Endothelial cell of umbilical vein (primary cell): ENCODE data around the gene NAP1L4. TPM values are rescaled to one million over a fixed set of nuclear protein-coding genes. Genes with fewer than 3 reads are reported as not detected.

ENCODE experiments used
- BruUV-seq: library from RNA; stranded (reverse); fragments of 400-500 nt; replicated peaks from 2 replicates; lab custom pipeline; 2021; lab: Mats Ljungman, UMichigan
- CTCF ChIA-PET: fragments of 300-600, 350-600 bp; sonication (Branson Sonifier 250); formaldehyde crosslinking; loops from one replicate; lab custom pipeline; 2021; ENCODE audit warnings: antibody characterized with exemption, inconsistent platforms; lab: Charles Lee
- POLR2A ChIA-PET: fragments of 300-600, 350-600 bp; sonication (Branson Sonifier 250); formaldehyde crosslinking; loops from one replicate; lab custom pipeline; 2021; ENCODE audit warnings: antibody characterized with exemption, inconsistent platforms; lab: Charles Lee
- DNase-seq: peaks from one replicate; pipeline ENCODE4 v3.0.0-alpha.2; 2011; ENCODE audit warnings: low read depth, low spot score
- FAIRE-seq: peaks from 2 replicates; lab custom pipeline; 2011; peaks lifted over from hg19 to GRCh38; lab: Jason Lieb, UNC
- H2AFZ ChIP-seq: 2 replicates; pipeline ENCODE4 v1.6.0; 2012; ENCODE audit warnings: low read depth, low read length, control low read depth, inconsistent platforms
- H3K27ac ChIP-seq: 2 replicates; pipeline ENCODE4 v1.5.1; 2011; ENCODE audit warnings: low read depth, mild to moderate bottlenecking, control low read depth, low read length, moderate library complexity; ENCODE audit not compliant: insufficient read depth
- H3K27me3 ChIP-seq, 2 experiments: 2 replicates each; pipeline versions ENCODE4 v1.6.0 to v1.6.1; 2011; ENCODE audit warnings: low read length in 2 of 2, mixed read lengths in 1 of 2; ENCODE audit not compliant: control insufficient read depth in 2 of 2, insufficient read depth in 2 of 2
- H3K36me3 ChIP-seq, 2 experiments: 2 replicates in 1 of 2; 3 replicates in 1 of 2; pipeline ENCODE4 v1.5.1; 2011; ENCODE audit warnings: low read length in 2 of 2, mild to moderate bottlenecking in 1 of 2, moderate library complexity in 1 of 2; ENCODE audit not compliant: control insufficient read depth in 2 of 2, insufficient read depth in 2 of 2; ENCODE audit errors: extremely low read depth in 1 of 2
- H3K4me1 ChIP-seq: 3 replicates; pipeline ENCODE4 v1.5.1; 2011; ENCODE audit warnings: mild to moderate bottlenecking, low read length; ENCODE audit not compliant: control insufficient read depth, insufficient read depth; ENCODE audit errors: extremely low read depth
- H3K4me2 ChIP-seq: 2 replicates; pipeline ENCODE4 v1.6.1; 2011; ENCODE audit warnings: low read length, control low read depth, mixed read lengths; ENCODE audit not compliant: insufficient read depth
- H3K4me3 ChIP-seq, 3 experiments: fragments of 200-600 bp in 1 of 3; sonication (generic), shearing (Covaris generic) in 1 of 3; replicated peaks in 1 of 3; 2 replicates each; pipeline ENCODE4 v1.5.1; 2011 to 2016; ENCODE audit warnings: control low read depth in 3 of 3, low read length in 3 of 3, mild to moderate bottlenecking in 2 of 3, inconsistent platforms in 1 of 3, low read depth in 1 of 3, moderate library complexity in 1 of 3; ENCODE audit not compliant: insufficient read depth in 1 of 3
- H3K79me2 ChIP-seq: 2 replicates; pipeline ENCODE4 v1.6.0; 2012; ENCODE audit warnings: low read length, inconsistent platforms; ENCODE audit not compliant: control insufficient read depth, insufficient read depth
- H3K9ac ChIP-seq: replicated peaks from 2 replicates; pipeline ENCODE3; 2011; ENCODE audit warnings: low read length, control low read depth; ENCODE audit not compliant: insufficient read depth; ENCODE audit errors: extremely low read depth
- H3K9me1 ChIP-seq: replicated peaks from 3 replicates; pipeline ENCODE4 v1.6.0; 2011; ENCODE audit warnings: mild to moderate bottlenecking, low read length; ENCODE audit not compliant: control insufficient read depth, insufficient read depth; ENCODE audit errors: extremely low read depth
- H3K9me3 ChIP-seq: replicated peaks from 2 replicates; pipeline ENCODE4 v1.5.1; 2012; ENCODE audit warnings: low read length, inconsistent platforms; ENCODE audit not compliant: control insufficient read depth, insufficient read depth
- H4K20me1 ChIP-seq: replicated peaks from 2 replicates; pipeline ENCODE3; 2011; ENCODE audit warnings: mild to moderate bottlenecking, low read length; ENCODE audit not compliant: control insufficient read depth, insufficient read depth; ENCODE audit errors: extremely low read depth
- EZH2 ChIP-seq: IDR thresholded peaks from 2 replicates; pipeline ENCODE4 v1.6.1; 2012; ENCODE audit warnings: borderline replicate concordance, low read depth, mild to moderate bottlenecking, moderate library complexity, low read length, inconsistent platforms; ENCODE audit not compliant: severe bottlenecking
- FOS ChIP-seq: IDR thresholded peaks from 2 replicates; pipeline ENCODE4 v1.6.1; 2011; ENCODE audit warnings: mild to moderate bottlenecking, low read length, moderate library complexity, borderline replicate concordance; ENCODE audit not compliant: insufficient read depth
- GATA2 ChIP-seq: IDR thresholded peaks from 2 replicates; pipeline ENCODE4 v1.7.0; 2011; ENCODE audit warnings: low read depth, mild to moderate bottlenecking, moderate library complexity, mixed read lengths, low read length; ENCODE audit not compliant: insufficient read length, insufficient read depth
- JUN ChIP-seq: IDR thresholded peaks from 2 replicates; pipeline ENCODE4 v1.6.1; 2011; ENCODE audit warnings: borderline replicate concordance, low read depth; ENCODE audit not compliant: insufficient read length, insufficient read depth
- MAX ChIP-seq: IDR thresholded peaks from 2 replicates; pipeline ENCODE4 v1.6.1; 2011; ENCODE audit not compliant: insufficient read depth, insufficient read length
- MYC ChIP-seq: IDR thresholded peaks from one replicate; pipeline ENCODE4 v1.6.1; 2011; ENCODE audit warnings: mild to moderate bottlenecking, low read depth, low read length
- POLR2A ChIP-seq: IDR thresholded peaks from 2 replicates; pipeline ENCODE4 v1.6.1; 2012; ENCODE audit warnings: low read depth, mild to moderate bottlenecking, control low read depth, low read length
- POLR2AphosphoS5 ChIP-seq: IDR thresholded peaks from 2 replicates; pipeline ENCODE4 v1.6.1; 2012; ENCODE audit warnings: low read depth, mild to moderate bottlenecking, control low read depth, low read length, moderate library complexity; ENCODE audit not compliant: insufficient read depth
- dilution Hi-C: fragments of 300-500 bp; cut with MboI; formaldehyde crosslinking; loops from one replicate; pipeline ENCODE4 v1.15.0; 2019; ENCODE audit warnings: low sequenced_read_pairs; ENCODE audit not compliant: extremely low pct_ligation_motif_present
- intact Hi-C: fragments of 100-400 bp; cut with micrococcal nuclease; formaldehyde crosslinking; loops from one replicate; pipeline ENCODE4 v1.10.0; 2022
- polyA plus RNA-seq, 4 experiments: library from polyadenylated mRNA; depleted of rRNA in 3 of 4; stranded (reverse) in 3 of 4; unstranded in 1 of 4; fragments of >200 nt; gene quantifications; 2 replicates each; pipeline versions ENCODE4 v1.2.1 to v1.2.3, GENCODE V29; 2011 to 2012; ENCODE audit warnings: missing spikeins in 1 of 4
- total RNA-seq: library from RNA; stranded (reverse); gene quantifications from 2 replicates; pipeline ENCODE4 v1.2.3, GENCODE V29; 2021
- TF ChIP-seq, protein P1 (sequence below), 2 donors: IDR thresholded peaks; 1 replicate in 1 of 2; 2 replicates in 1 of 2; pipeline ENCODE4 v1.5.1; 2011; ENCODE audit warnings: low read length in 2 of 2, mild to moderate bottlenecking in 2 of 2, moderate library complexity in 2 of 2, control low read depth in 1 of 2, inconsistent platforms in 1 of 2, low read depth in 1 of 2; ENCODE audit not compliant: insufficient read depth in 1 of 2; ENCODE audit errors: extremely low read depth in 1 of 2

Gene NAP1L4
- total and polyA plus RNA-seq, 2 donors (not counting 3 experiments of a cell fraction or from before 2014, with no cell fraction given): 100.0 to 177 TPM

- Histone ChIP-seq H3K4me3 (peak overlapping the region; percentile 50 to 54 (median 53)), H3K9me3 (no peaks in the 10 kb centered on the region), H3K9me1 (no peaks in the 10 kb centered on the region), H3K79me2 (peaks cover 28% of the 10 kb centered on the region), H4K20me1 (no peaks in the 10 kb centered on the region), H3K27ac (no peak overlapping the region), H3K9ac (peak overlapping the region; percentile 32), H3K4me1 (peaks cover 20% of the 10 kb centered on the region), H2AFZ (no peak overlapping the region), H3K27me3 (no peaks in the 10 kb centered on the region), H3K4me2 (peak overlapping the region; percentile 78), H3K36me3 (no peaks in the 10 kb centered on the region)
- dilution Hi-C loops (no loop called here), intact Hi-C loops (no loop called here)
- POLR2A ChIA-PET: interaction anchor here (1.4 to 2.1 kb wide), 4 partner anchors 30 to 395 kb away, joined by 5 to 13 read pairs (median 10); partner anchors contain the start of gene CDKN1C
- CTCF ChIA-PET: interaction anchor here (1.4 to 3.1 kb wide), 6 partner anchors 12 to 507 kb away, joined by 3 to 46 read pairs (median 14); no protein-coding TSS in a partner anchor
- TF ChIP-seq POLR2AphosphoS5: no peak
- no peak for TF ChIP-seq GATA2
- no peak for TF ChIP-seq POLR2A
- no peak for TF ChIP-seq JUN
- TF ChIP-seq, protein P1, sequence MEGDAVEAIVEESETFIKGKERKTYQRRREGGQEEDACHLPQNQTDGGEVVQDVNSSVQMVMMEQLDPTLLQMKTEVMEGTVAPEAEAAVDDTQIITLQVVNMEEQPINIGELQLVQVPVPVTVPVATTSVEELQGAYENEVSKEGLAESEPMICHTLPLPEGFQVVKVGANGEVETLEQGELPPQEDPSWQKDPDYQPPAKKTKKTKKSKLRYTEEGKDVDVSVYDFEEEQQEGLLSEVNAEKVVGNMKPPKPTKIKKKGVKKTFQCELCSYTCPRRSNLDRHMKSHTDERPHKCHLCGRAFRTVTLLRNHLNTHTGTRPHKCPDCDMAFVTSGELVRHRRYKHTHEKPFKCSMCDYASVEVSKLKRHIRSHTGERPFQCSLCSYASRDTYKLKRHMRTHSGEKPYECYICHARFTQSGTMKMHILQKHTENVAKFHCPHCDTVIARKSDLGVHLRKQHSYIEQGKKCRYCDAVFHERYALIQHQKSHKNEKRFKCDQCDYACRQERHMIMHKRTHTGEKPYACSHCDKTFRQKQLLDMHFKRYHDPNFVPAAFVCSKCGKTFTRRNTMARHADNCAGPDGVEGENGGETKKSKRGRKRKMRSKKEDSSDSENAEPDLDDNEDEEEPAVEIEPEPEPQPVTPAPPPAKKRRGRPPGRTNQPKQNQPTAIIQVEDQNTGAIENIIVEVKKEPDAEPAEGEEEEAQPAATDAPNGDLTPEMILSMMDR (IDR thresholded peaks at IDR 0.05; ENCODE audit: extremely low read depth in 1 of 2, insufficient read depth in 1 of 2, low read depth in 1 of 2, low read length in 2 of 2): no peak
- TF ChIP-seq FOS: no peak
- no peak for TF ChIP-seq MYC
- TF ChIP-seq EZH2: no peak
- TF ChIP-seq MAX: no peak
- DNase-seq (peak; percentile 49), FAIRE-seq (peak; percentile 35)
- no TSS peak for BruUV-seq
Observed at GRCh38 chr11:2927851-2928604, 64.1 kb downstream of the NAP1L4 start.
